Activated CD4-positive, CD25-positive, alpha-beta regulatory T cell (primary cell): ENCODE data around the gene FAM227A.
"Not testable (repeated sequence)": the region's sequence is repeated elsewhere in the genome, so short reads cannot be mapped to it uniquely, and the experiment has no call there.

Experiments
- DNase-seq, 4 experiments: peaks; one replicate each; lab custom pipeline; 2025; lab: John Stamatoyannopoulos, UW

Gene FAM227A

GRCh38 chr22:38611559-38611958 lies 44.6 kb downstream of the FAM227A start:
- DNase-seq = no peak

DNA sequence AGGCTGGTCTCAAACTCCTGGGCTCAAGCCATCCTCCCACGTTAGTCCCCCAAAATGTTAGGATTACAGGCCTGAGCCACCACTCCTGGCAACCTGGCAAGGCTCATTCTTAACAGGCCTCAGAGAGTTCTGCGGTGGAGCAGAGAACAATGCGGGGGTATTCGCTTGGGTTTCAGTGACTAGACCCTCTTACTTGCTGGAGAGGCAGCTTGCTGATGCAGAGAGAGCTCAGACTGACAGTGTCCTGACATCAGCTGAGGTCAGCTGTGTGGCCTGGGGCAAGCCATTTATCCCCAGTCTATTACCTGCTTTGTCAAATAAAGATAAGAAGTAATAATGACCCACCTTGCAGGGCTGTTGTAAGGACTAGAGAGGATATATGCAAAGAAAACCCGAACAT lies 46.0 kb downstream of the FAM227A start:
- no peak for DNase-seq

- no peak for DNase-seq
These were observed 47.0 kb downstream of the FAM227A start for GRCh38 chr22:38608992-38609750.

- no peak for DNase-seq
These were observed 48.5 kb downstream of the FAM227A start for GRCh38 chr22:38607680-38608079.

DNA sequence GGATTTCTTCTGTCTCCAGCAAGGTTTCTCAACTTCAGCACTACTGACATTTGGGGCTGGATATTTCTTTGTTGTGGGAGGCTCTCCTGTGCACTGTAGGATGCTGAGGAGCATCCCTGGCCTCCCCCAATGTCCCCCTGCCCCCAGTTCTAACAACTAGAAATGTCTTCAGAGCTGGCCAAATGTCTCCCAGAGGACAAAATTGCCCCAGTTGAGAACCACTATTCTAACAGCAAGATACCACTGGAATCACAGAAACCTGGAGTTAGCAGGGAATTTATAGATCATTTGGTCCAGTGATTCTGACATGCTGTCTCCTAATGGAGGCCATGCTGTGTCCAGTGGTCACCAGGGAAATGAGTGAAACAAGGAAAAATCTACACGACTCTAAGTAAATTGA lies 54.0 kb downstream of the FAM227A start:
- DNase-seq = no peak

GRCh38 chr22:38601221-38601764 lies 54.9 kb downstream of the FAM227A start:
- no peak for DNase-seq

DNA sequence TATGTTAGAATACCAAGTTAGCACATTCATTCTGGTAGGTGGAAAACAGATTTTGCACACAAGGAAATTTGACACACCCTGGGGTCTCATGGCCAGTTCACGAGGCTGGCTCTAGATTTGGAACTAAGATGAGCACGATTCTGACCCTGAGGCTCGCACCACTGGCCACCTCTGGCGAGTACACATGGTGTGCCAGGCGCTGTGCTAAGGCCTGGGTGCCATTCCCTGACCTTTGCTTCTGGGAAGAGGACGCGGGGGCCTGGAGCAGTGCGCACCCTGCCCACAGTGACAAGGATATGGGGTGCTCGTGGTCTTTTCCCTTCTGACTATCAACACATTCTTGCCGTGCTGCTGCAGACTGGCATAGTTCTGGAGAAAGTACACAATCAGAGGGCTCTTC lies 56.7 kb downstream of the FAM227A start:
- DNase-seq = no peak

GRCh38 chr22:38582923-38583322 lies 73.3 kb downstream of the FAM227A start:
- not testable (repeated sequence) for DNase-seq

- no peak for DNase-seq
These were observed 77.7 kb downstream of the FAM227A start for GRCh38 chr22:38578505-38578904.

- peak in 1 of 4 experiments; percentile 2 for DNase-seq
These were observed 84.1 kb downstream of the FAM227A start for GRCh38 chr22:38572065-38572464.

DNA sequence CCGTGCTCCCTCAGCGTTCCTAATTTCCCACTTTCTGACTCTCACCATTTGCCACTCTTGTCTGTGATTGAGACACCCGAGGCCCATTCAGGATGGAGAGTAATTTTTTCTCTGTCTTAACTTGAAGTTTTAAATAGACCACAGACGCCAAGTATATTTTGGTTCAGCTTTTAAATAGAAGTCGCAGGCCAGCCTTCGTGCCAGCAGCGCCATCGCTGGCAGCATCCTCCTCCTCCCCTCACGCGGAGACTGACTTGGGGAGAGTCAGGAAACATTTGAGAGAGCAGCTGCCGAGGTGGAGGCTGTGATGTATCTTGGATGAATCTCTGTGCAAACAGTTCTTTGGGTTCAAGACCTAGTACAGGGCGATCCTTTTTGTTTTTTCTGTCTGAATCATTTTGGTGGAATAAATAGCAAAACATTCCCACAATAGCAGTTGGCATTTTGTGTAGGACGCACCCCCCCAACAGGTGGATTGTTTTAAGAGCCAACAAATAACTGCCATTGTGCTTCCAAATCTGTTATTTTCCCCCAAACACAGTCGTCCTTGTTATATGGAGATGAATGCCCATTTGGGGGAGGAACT lies 85.3 kb downstream of the FAM227A start:
- peak in 1 of 4 experiments; percentile 16 for DNase-seq

- peak; percentile 95 to 96 (median 96) for DNase-seq
These were observed 86.0 kb downstream of the FAM227A start, which contains the start of gene DMC1 for GRCh38 chr22:38569972-38570778. Gene DMC1, minus strand, starts transcription at chr22:38570183. Its CDS starts 1,927 bp downstream, at chr22:38568256.

GRCh38 chr22:38569181-38569971 lies 86.8 kb downstream of the FAM227A start:
- DNase-seq = no peak

DNA sequence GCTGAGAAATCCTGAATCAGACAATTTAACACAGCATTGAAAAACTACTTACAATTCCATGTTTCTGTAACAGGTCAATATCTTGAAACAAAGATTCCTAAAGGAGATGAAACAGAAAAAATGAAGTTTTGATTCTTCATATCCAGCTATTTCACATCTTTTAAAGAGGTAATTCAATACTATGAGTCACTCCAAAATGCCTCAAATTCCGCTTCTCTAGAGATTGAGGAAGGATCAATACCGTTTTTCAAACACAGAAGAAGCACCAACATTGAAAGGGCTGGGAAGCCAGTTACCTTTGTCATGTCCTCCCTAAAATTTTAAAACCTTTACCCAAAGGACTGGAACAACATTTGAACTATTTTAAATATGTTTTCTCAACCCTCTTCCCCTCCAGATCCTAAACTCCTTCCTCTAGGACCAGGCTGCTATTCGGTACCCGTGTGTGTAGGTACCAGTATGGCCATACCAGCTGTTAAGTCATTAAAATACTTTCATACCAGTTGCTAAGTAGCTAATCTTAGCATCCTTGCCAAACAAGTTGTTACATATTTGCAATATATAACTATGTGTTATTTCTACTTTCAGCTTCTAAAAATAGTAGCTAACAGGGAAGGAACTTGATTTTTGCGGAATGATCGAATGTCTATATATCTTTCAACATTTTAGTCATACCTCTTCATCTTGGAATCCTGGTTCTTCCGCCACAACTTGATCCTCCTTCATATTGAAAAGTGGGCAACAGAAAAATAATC lies 88.5 kb downstream of the FAM227A start:
- no peak for DNase-seq

GRCh38 chr22:38566726-38567504 lies 89.3 kb downstream of the FAM227A start:
- DNase-seq = no peak

GRCh38 chr22:38565441-38565840 lies 90.8 kb downstream of the FAM227A start:
- DNase-seq = no peak

DNA sequence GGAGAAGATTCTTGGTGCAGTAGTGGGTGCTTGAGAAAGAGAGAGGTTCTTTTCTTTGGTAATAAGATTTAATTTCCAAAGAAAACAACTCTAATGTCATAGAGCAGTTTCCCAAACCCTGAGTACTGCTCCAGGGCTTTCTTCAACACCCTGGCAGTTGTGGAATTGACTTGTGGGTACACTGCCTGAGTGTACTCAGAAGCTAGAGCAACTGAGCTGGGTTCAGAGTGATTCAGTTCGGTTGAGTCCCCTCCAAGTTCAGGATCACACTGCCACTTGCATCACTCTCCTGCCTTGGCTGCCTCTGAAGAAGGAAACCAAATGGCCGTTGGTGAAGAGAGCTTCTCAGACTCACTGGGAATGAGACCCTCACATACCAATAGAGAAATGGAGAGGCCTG lies 91.5 kb downstream of the FAM227A start:
- no peak for DNase-seq

GRCh38 chr22:38554281-38554680 lies 101.9 kb downstream of the FAM227A start:
- DNase-seq = no peak

- DNase-seq = no peak
These were observed 106.9 kb downstream of the FAM227A start for GRCh38 chr22:38549101-38549894.
